A549 (cell line): ENCODE measurements around the gene OR5A1.

Experiments
- EP300 ChIP-seq, 2 experiments: fragments of >200 bp; sonication (Bioruptor Twin); formaldehyde crosslinking; IDR thresholded peaks; 2 replicates in 1 of 2; 3 replicates in 1 of 2; pipeline ENCODE4 v1.6.1; 2016 to 2017
- JUN ChIP-seq, 2 experiments: fragments of >200 bp; sonication (Bioruptor Twin); formaldehyde crosslinking; IDR thresholded peaks; 2 replicates in 1 of 2; 3 replicates in 1 of 2; pipeline ENCODE4 v1.6.1; 2016 to 2017
- KDM5A ChIP-seq: fragments of 200-600 bp; sonication (generic); IDR thresholded peaks from 2 replicates; pipeline ENCODE4 v1.6.1; 2016; ENCODE audit warnings: antibody characterized with exemption, mild to moderate bottlenecking
- POLR2A ChIP-seq: IDR thresholded peaks from 2 replicates; pipeline ENCODE4 v1.6.1; 2012; ENCODE audit warnings: mild to moderate bottlenecking, low read length
- SMC3 ChIP-seq: fragments of >200 bp; sonication (Bioruptor Twin); formaldehyde crosslinking; IDR thresholded peaks from 3 replicates; pipeline ENCODE4 v1.6.1; 2018; ENCODE audit warnings: inconsistent platforms
- TP53 ChIP-seq: fragments of 250-450 bp; sonication (Bioruptor Pico); IDR thresholded peaks from 2 replicates; pipeline ENCODE4 v1.5.0; 2021; ENCODE audit warnings: mild to moderate bottlenecking, moderate library complexity
- TF ChIP-seq, protein P1 (sequence below): fragments of >200 bp; sonication (Bioruptor Twin); formaldehyde crosslinking; IDR thresholded peaks from 3 replicates; pipeline ENCODE4 v1.5.1; 2016

DNA sequence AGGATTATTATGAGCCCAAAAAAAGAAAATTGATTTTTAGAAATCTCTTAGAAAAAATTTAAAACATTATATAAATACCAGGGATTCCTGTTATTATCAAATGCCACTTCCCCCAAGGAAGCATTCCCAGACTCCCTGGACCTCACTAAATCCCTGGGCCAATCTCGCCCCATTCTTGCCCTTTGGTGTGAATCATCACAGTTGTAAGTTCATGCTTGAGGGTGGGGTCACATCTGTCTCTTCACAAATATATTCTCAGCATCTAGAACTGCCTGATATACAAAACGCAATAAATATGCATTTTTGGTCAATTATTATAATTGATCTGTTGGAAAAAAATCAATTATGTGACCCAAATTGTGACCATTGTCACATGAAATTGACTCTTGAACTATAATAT is 12.2 kb downstream of the OR5A1 start:
- TF ChIP-seq POLR2A = no peak
- TF ChIP-seq JUN (IDR thresholded peaks at IDR 0.05) = no peak
- TF ChIP-seq SMC3 = no peak
- TF ChIP-seq TP53 (CRISPR knock-in tag) = no peak
- no peak for TF ChIP-seq KDM5A
- TF ChIP-seq, protein P1, sequence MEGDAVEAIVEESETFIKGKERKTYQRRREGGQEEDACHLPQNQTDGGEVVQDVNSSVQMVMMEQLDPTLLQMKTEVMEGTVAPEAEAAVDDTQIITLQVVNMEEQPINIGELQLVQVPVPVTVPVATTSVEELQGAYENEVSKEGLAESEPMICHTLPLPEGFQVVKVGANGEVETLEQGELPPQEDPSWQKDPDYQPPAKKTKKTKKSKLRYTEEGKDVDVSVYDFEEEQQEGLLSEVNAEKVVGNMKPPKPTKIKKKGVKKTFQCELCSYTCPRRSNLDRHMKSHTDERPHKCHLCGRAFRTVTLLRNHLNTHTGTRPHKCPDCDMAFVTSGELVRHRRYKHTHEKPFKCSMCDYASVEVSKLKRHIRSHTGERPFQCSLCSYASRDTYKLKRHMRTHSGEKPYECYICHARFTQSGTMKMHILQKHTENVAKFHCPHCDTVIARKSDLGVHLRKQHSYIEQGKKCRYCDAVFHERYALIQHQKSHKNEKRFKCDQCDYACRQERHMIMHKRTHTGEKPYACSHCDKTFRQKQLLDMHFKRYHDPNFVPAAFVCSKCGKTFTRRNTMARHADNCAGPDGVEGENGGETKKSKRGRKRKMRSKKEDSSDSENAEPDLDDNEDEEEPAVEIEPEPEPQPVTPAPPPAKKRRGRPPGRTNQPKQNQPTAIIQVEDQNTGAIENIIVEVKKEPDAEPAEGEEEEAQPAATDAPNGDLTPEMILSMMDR = no peak
- TF ChIP-seq EP300 (IDR thresholded peaks at IDR 0.05) = no peak
